Measurements from ENCODE around the gene DGKD.

- TF ChIP-seq CTCF (IDR thresholded peaks at IDR 0.05; ENCODE audit: insufficient read depth, low read length, poor library complexity, severe bottlenecking) (no peak), EZH2phosphoT487 (conservative IDR thresholded peaks at IDR 0.05; ENCODE audit: low read length) (no peak)
These were observed 83.2 kb downstream of the DGKD start for GRCh38 chr2:233437439-233437955.
